HUDEP-2 (cell line): ENCODE measurements around the gene AASS.
"Not testable (repeated sequence)": the region's sequence is repeated elsewhere in the genome, so short reads cannot be mapped to it uniquely, and the experiment has no call there.

Experiments
- DNase-seq, 76 experiments: peaks; one replicate each; lab custom pipeline; 2025; ENCODE audit not compliant: unreplicated experiment in 76 of 76; lab: John Stamatoyannopoulos, UW

Gene AASS

GRCh38 chr7:122143751-122144711 lies at the start of gene AASS:
TSS of gene AASS (minus strand) at chr7:122144249. CDS start at chr7:122133726, 10,523 bp downstream.
- peak in 74 of 76 experiments; percentile 3 to 93 (median 80) for DNase-seq

GRCh38 chr7:122188785-122189184 lies 44.7 kb upstream of the AASS start:
- DNase-seq, result no peak

GRCh38 chr7:122183106-122183505 lies 39.1 kb upstream of the AASS start:
- no peak for DNase-seq

GRCh38 chr7:122182081-122182480 lies 38.0 kb upstream of the AASS start:
- DNase-seq, result no peak

- not testable (repeated sequence) for DNase-seq
Observed at GRCh38 chr7:122172144-122172543, 28.1 kb upstream of the AASS start.

GRCh38 chr7:122166740-122167139 lies 22.7 kb upstream of the AASS start:
- no peak for DNase-seq

- no peak for DNase-seq
Observed at GRCh38 chr7:122166275-122166674, 22.2 kb upstream of the AASS start.

- no peak for DNase-seq
Observed at GRCh38 chr7:122161628-122162027, 17.6 kb upstream of the AASS start.

GRCh38 chr7:122155566-122155965 lies 11.5 kb upstream of the AASS start:
- no peak for DNase-seq

- no peak for DNase-seq
Observed at GRCh38 chr7:122148878-122149277, 4.8 kb upstream of the AASS start.

- DNase-seq, result no peak
Observed at GRCh38 chr7:122148081-122148480, 4.0 kb upstream of the AASS start.

GRCh38 chr7:122145937-122146645 lies 2.0 kb upstream of the AASS start:
- DNase-seq, result no peak

- peak in 7 of 76 experiments; percentile 5 to 54 (median 12) for DNase-seq
Observed at GRCh38 chr7:122143376-122143750, 686 bp downstream of the AASS start.

GRCh38 chr7:122140918-122141317 lies 3.1 kb downstream of the AASS start:
- DNase-seq, result no peak

- DNase-seq, result peak in 8 of 76 experiments; percentile 1 to 32 (median 6)
Observed at GRCh38 chr7:122137251-122138077, 6.6 kb downstream of the AASS start.

- DNase-seq, result peak in 2 of 76 experiments; percentile 6 to 28
Observed at GRCh38 chr7:122136639-122137245, 7.3 kb downstream of the AASS start.

GRCh38 chr7:122136078-122136477 lies 8.0 kb downstream of the AASS start:
- DNase-seq, result no peak

GRCh38 chr7:122135275-122135674 lies 8.8 kb downstream of the AASS start:
- no peak for DNase-seq

- DNase-seq, result not testable (repeated sequence)
Observed at GRCh38 chr7:122134793-122135192, 9.3 kb downstream of the AASS start.

- DNase-seq, result no peak
Observed at GRCh38 chr7:122133477-122133876, 10.6 kb downstream of the AASS start.
